HEK293T (cell line): ENCODE measurements around the gene CADM2.

Experiments
- ARNT ChIP-seq: fragments of 450-650 bp; IDR thresholded peaks from 2 replicates; pipeline ENCODE4 v1.6.1; 2017; ENCODE audit warnings: mild to moderate bottlenecking
- BHLHE40 ChIP-seq: fragments of 450-650 bp; IDR thresholded peaks from 2 replicates; pipeline ENCODE4 v1.6.1; 2016; ENCODE audit warnings: mild to moderate bottlenecking, moderate library complexity, borderline replicate concordance
- ELF4 ChIP-seq: fragments of 450-650 bp; IDR thresholded peaks from 2 replicates; pipeline ENCODE4 v1.6.1; 2017; ENCODE audit warnings: antibody characterized with exemption
- FOXA1 ChIP-seq: fragments of 450-650 bp; IDR thresholded peaks from 2 replicates; pipeline ENCODE4 v1.6.1; 2016; ENCODE audit warnings: mild to moderate bottlenecking
- FOXK2 ChIP-seq: fragments of 450-650 bp; IDR thresholded peaks from 2 replicates; pipeline ENCODE4 v1.6.1; 2016; ENCODE audit warnings: mild to moderate bottlenecking
- FOXM1 ChIP-seq: fragments of 450-650 bp; IDR thresholded peaks from 2 replicates; pipeline ENCODE4 v1.6.1; 2017; ENCODE audit warnings: mild to moderate bottlenecking, borderline replicate concordance
- L3MBTL2 ChIP-seq: fragments of 450-650 bp; conservative IDR thresholded peaks from 2 replicates; pipeline ENCODE4 v1.6.1; 2016; ENCODE audit warnings: mild to moderate bottlenecking
- LEF1 ChIP-seq: fragments of 450-650 bp; IDR thresholded peaks from 2 replicates; pipeline ENCODE4 v1.6.1; 2017; ENCODE audit warnings: mild to moderate bottlenecking, borderline replicate concordance
- NFRKB ChIP-seq: fragments of 450-650 bp; IDR thresholded peaks from 2 replicates; pipeline ENCODE4 v1.6.1; 2016; ENCODE audit warnings: mild to moderate bottlenecking, moderate library complexity
- PKNOX1 ChIP-seq: fragments of 450-650 bp; IDR thresholded peaks from 2 replicates; pipeline ENCODE4 v1.6.1; 2016
- SP1 ChIP-seq: fragments of 450-650 bp; IDR thresholded peaks from 2 replicates; pipeline ENCODE4 v1.6.1; 2017
- SUZ12 ChIP-seq: fragments of 450-650 bp; IDR thresholded peaks from 2 replicates; pipeline ENCODE4 v1.6.1; 2016; ENCODE audit warnings: mild to moderate bottlenecking
- TARDBP ChIP-seq: fragments of 450-650 bp; IDR thresholded peaks from 2 replicates; pipeline ENCODE4 v1.6.1; 2016
- ZNF384 ChIP-seq: fragments of 450-650 bp; IDR thresholded peaks from 2 replicates; pipeline ENCODE4 v1.6.1; 2016

DNA sequence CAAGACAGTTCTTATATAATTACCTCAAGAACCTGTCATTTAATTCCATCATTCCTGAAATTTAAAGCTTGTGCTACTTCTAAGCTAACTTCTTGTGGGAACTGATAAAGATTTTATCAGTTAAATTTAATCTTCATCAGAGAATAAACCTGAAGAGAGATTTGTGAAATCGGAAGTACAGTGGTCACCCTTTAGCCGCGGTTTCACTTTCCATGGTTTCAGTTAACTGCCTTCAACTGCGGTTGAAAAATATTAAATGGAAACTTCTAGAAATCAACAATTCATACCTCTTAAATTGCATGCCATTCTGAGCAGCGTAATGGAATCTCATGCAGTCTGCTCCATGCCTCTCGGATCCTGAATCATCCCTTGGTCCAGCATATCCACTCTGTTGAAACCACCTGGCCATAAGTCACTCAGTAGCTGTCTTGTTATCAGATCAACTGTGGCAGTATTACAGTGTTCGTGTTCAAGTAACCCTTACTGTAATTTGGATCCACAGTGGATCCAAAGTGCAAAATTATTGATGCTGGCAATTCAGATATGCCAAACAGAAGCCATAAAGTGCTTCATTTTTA is 626.1 kb downstream of the CADM2 start:
- TF ChIP-seq BHLHE40 (no peak), L3MBTL2 (no peak), FOXM1 (no peak), SP1 (no peak), ELF4 (no peak), SUZ12 (no peak), ZNF384 (no peak), LEF1 (no peak), ARNT (no peak), FOXK2 (no peak), NFRKB (no peak), FOXA1 (no peak), TARDBP (no peak), PKNOX1 (no peak)
